GM12874 (cell line): ENCODE measurements around the gene NOL4L.

ENCODE experiments used
- TF ChIP-seq, protein P1 (sequence below): IDR thresholded peaks from 2 replicates; pipeline ENCODE4 v1.5.1; 2011; ENCODE audit warnings: low read depth, mild to moderate bottlenecking, control low read depth, low read length, moderate library complexity; ENCODE audit not compliant: insufficient read depth

Gene NOL4L

DNA sequence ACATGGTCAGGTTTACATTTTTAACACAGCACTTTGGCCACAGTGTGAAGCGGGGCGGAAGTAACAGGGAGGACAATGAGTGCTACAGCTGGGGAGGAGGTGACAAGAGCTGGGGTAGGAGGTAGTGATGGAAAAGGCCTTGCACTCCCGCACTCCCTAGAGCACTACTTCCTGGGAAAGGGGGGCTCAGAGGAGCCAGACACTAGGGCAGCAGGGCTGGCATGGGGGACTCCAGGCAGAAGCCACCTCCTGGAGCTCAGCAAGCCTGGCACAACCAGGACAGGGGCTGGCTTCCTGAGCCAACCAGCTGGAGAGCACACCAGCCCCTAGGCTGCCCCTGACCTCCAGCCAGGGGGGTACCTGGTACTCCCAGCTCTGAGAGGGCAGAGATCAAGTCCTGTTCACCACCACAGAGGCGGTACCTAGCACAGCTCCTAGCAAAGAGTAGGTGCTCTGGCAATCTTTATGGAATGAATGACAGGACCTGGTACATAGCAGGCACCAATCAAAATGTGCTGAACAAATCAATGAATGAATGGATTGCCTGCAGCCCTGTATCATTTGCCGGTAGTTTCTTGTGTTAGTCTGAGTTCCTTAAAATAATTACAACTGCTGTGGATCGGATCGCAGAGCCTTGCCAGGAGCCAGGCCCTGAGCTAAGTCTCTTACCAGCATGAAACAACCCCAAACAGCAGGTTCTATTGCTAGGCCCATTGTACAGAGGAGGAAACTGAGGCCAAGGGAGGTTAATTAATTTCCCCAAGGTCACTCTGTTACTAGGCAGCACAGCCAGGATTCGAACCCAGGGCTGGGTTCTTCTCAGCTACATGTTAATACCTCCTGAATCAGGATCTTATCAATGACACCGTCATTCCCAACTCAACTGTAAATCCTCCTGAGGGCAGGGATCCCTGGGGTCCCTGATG lies 15.5 kb downstream of the NOL4L start:
- TF ChIP-seq, protein P1, sequence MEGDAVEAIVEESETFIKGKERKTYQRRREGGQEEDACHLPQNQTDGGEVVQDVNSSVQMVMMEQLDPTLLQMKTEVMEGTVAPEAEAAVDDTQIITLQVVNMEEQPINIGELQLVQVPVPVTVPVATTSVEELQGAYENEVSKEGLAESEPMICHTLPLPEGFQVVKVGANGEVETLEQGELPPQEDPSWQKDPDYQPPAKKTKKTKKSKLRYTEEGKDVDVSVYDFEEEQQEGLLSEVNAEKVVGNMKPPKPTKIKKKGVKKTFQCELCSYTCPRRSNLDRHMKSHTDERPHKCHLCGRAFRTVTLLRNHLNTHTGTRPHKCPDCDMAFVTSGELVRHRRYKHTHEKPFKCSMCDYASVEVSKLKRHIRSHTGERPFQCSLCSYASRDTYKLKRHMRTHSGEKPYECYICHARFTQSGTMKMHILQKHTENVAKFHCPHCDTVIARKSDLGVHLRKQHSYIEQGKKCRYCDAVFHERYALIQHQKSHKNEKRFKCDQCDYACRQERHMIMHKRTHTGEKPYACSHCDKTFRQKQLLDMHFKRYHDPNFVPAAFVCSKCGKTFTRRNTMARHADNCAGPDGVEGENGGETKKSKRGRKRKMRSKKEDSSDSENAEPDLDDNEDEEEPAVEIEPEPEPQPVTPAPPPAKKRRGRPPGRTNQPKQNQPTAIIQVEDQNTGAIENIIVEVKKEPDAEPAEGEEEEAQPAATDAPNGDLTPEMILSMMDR: no peak

DNA sequence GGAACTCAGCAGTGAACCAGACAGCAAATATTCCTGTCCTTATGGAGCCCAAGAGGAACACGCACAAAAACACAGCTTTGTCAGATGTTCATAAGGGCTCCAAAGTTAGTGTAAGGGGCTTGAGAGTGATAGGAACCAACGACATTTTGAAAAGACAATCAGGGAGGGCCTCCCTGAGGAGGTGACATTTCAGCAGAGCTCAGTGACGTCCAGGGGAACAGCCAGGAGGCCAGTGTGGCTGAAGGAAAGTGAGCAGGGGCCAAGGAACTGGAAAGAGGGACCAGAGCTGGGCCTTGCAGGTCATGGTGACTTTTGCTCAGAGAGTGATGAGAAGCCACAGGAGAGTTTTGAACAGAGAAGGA lies 16.1 kb downstream of the NOL4L start:
- TF ChIP-seq, protein P1: no peak

DNA sequence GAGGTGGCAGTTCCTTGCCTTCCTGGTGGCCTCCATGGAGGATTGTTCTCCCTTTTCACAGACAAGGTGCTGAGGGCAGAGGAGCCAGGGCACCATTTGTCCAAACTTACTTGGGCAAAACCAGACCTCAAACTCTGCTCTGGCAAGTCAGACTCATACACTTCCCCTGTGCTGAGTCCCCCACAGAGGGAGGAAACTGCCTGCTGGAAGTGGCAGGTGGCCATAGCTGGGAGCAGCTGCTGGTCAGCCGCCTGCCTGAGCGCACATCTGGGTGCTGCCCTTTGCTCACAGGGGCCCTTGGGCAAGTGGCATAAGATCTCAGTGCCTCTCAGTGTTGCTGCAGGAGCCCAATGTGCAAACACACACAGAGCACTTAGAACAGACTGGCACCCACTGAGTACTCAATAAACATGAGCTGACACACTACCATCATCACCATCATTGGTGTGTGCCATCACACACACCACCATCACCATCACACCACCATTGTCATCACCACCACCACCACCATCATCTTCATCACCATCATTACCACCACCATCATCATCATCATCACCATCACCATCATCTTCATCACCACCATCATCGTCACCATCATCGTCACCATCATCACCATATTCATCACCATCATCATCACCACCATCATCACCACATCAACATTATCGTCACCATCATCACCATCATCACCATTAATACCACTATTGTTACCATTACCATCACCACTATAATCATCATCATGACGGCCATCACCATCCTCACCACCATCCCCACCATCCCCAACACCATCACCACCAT lies 17.6 kb downstream of the NOL4L start:
- TF ChIP-seq, protein P1: no peak

DNA sequence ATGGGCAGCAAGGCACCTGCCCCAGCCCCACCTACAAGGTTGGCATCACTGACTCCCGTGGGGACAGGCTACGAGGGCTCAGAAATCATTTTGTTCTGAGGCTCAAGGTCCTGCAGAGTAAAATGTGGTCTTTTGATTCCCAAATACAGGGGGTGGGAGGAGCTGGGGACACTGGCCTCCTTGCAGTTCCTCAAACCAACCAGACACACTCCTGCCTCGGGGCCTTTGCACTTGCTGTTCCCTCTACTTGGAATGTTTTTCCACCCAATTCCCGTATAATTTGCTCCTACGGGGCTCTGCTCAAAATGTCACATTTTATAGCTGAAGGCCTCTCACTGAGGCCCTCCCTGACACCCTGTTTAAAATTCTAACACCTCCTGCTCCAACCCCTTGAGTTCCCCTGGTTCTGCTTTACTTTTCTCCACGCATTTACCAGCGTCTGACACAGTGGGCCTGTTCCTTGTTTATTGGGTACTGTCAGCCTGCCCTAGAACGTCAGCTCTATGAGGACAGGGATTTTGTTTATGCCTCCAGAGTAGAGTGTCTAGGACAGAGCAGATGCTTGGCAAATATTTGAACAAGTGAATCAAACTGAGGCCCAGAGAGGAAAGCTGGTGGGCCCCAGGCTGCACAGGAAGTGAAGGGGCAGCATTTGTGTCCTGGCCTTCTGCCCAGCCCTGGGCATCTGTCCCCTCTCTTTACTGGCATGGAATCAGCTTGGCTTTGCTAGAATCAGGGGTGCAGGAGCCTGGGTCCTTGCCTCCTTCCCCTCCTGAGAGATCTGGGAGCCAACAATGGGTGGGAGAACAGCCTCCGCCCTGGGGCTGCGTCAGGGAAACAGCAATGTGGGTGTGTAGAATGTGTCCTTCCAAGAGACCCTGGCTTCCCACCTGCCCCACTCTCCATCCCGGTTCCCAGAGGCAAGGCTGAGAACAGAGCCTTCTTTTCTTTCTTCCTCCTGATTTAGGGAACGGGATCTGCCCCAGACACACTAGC lies 18.5 kb downstream of the NOL4L start:
- TF ChIP-seq, protein P1: no peak

DNA sequence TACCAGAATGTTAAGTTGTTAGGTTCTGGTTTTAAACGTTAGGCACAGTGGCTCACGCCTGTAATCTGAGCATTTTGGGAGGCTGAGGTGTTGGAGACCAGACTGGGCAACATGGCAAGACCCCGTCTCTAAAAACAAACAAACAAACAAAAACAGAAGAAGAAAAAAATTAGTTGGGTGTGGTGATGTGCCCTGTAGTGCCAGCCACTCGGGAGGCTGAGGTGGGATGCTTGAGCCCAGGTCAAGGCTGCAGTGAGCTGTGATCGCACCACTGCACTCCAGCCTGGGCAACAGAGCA lies 19.4 kb downstream of the NOL4L start:
- TF ChIP-seq, protein P1: no peak

DNA sequence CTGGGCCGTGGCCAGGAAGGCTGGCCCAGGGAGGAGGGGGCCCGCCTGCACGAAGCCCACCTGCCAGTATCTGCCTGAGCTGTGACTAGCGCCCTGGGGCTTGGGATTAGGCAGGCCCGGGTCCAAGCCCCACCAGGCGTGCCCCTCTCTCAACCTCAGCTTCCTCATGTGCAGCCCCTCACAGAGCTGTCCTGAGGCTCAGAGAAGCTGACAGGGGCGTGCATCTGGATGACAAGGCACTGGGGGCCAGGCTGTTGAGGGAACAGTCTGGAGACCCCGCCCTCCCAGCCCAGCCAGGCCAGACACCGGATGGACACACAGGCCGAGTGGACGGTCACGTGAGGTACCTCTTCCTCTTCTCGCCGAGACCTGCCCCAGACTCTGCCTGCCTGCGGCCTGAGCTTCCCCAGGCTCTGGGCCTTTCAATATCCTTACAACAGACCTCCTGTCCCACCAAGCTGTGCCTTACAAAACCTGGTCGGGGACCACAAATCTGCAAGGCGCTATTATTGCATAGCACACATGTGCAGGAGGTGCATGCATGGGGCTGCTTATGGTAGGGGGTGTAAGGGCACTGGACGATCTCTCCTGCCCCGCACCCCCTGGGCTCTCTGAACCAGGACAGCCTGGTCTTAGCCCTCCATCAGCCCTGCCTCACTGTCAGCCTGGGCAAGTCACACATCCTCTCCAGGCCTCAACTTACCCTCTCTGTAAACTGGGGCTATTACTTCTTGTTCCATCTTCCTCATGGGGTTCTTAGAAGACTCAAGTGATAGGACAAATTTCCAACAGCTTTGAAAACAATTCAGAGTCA lies 20.0 kb downstream of the NOL4L start:
- TF ChIP-seq, protein P1: no peak
